ENCODE results near the gene EMX1. TPM values are rescaled to one million over a fixed set of nuclear protein-coding genes. Genes with fewer than 3 reads are reported as not detected.

EMX1 gene
- total RNA-seq, 1 donor from 2014 or later: not detected

- H3K27me3 Mint-ChIP-seq (ENCODE audit: low read depth): peaks cover 65% of the 10 kb centered on the region
- H3K4me3 Mint-ChIP-seq (ENCODE audit: unreplicated experiment): no peak overlapping the region
- H3K4me1 Mint-ChIP-seq (ENCODE audit: low read depth): peaks cover 22% of the 10 kb centered on the region
- DNase-seq (ENCODE audit: low spot score): peak; percentile 72
- no peaks in the 10 kb centered on the region for H3K36me3 Mint-ChIP-seq (ENCODE audit: low read depth)
- TF ChIP-seq CTCF (IDR thresholded peaks at IDR 0.05): no peak
- H3K27ac Mint-ChIP-seq (ENCODE audit: unreplicated experiment): no peak overlapping the region
- H3K9me3 Mint-ChIP-seq (ENCODE audit: low read depth): no peaks in the 10 kb centered on the region
These were observed 2.3 kb downstream of the EMX1 start for GRCh38 chr2:72919414-72920317.

- peak; percentile 70 for DNase-seq (ENCODE audit: low spot score)
- Mint-ChIP-seq H3K9me3 (ENCODE audit: low read depth) (no peaks in the 10 kb centered on the region), H3K4me1 (ENCODE audit: low read depth) (peaks cover 18% of the 10 kb centered on the region), H3K36me3 (ENCODE audit: low read depth) (no peaks in the 10 kb centered on the region), H3K4me3 (ENCODE audit: unreplicated experiment) (peak overlapping the region; percentile 57), H3K27me3 (ENCODE audit: low read depth) (peaks cover 63% of the 10 kb centered on the region), H3K27ac (ENCODE audit: unreplicated experiment) (no peak overlapping the region)
- TF ChIP-seq CTCF (IDR thresholded peaks at IDR 0.05): no peak
These were observed 3.2 kb downstream of the EMX1 start for GRCh38 chr2:72920318-72921087.

- DNase-seq (ENCODE audit: low spot score): peak; percentile 87
- no peaks in the 10 kb centered on the region for H3K9me3 Mint-ChIP-seq (ENCODE audit: low read depth)
- no peaks in the 10 kb centered on the region for H3K36me3 Mint-ChIP-seq (ENCODE audit: low read depth)
- peaks cover 17% of the 10 kb centered on the region for H3K4me1 Mint-ChIP-seq (ENCODE audit: low read depth)
- no peak overlapping the region for H3K27ac Mint-ChIP-seq (ENCODE audit: unreplicated experiment)
- no peak for TF ChIP-seq CTCF (IDR thresholded peaks at IDR 0.05)
- H3K4me3 Mint-ChIP-seq (ENCODE audit: unreplicated experiment): no peak overlapping the region
- peaks cover 62% of the 10 kb centered on the region for H3K27me3 Mint-ChIP-seq (ENCODE audit: low read depth)
These were observed 4.0 kb downstream of the EMX1 start for GRCh38 chr2:72921088-72921851.

- Mint-ChIP-seq H3K4me3 (ENCODE audit: unreplicated experiment) (no peak overlapping the region), H3K27me3 (ENCODE audit: low read depth) (peaks cover 59% of the 10 kb centered on the region)
These were observed 4.5 kb downstream of the EMX1 start for GRCh38 chr2:72921853-72922252.

More at GRCh38 chr2:72921853-72922252, 4.5 kb downstream of the EMX1 start:
- H3K4me1 Mint-ChIP-seq (ENCODE audit: low read depth): peaks cover 14% of the 10 kb centered on the region
- no peaks in the 10 kb centered on the region for H3K9me3 Mint-ChIP-seq (ENCODE audit: low read depth)
- H3K27ac Mint-ChIP-seq (ENCODE audit: unreplicated experiment): no peak overlapping the region
- no peak for DNase-seq (ENCODE audit: low spot score)
- TF ChIP-seq CTCF (IDR thresholded peaks at IDR 0.05): no peak
- H3K36me3 Mint-ChIP-seq (ENCODE audit: low read depth): no peaks in the 10 kb centered on the region

All from chondrocyte (in vitro differentiated cells).